Activated CD8-positive, alpha-beta memory T cell treated with anti-CD3 and anti-CD28 coated beads, Interleukin-2, amount 50 U/mL, for 24 hours (primary cell): ENCODE measurements around the gene TBC1D10A.

ENCODE experiments used
- DNase-seq: peaks from one replicate; pipeline ENCODE4 v3.0.0-alpha.2; 2020; ENCODE audit errors: extremely low read depth

TBC1D10A gene

GRCh38 chr22:30265823-30266444, 60.8 kb downstream of the TBC1D10A start:
- peak; percentile 71 for DNase-seq

- no peak for DNase-seq
These were observed 61.5 kb downstream of the TBC1D10A start for GRCh38 chr22:30265131-30265720.

DNA sequence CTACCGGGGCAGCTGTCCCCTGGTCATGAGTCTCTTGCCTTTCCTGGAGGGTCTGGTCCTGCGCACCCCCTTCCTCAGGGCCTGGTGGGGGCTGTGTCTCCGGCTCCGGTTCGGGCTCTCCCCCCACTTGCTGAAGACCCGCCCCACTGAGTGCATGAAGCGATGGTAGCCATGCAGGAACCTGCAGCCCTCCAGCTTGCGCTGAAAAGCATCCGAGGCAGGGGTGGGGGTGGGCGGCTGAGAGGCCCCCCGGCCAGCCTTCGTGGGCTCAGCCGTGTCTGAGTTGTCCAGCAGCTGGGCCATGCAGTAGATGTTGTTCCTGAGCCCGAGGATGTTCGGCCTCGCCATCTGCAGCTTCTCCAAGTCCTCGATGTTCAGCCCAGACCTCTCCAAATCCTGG, 62.9 kb downstream of the TBC1D10A start:
- DNase-seq = no peak

- peak; percentile 60 for DNase-seq
These were observed 63.6 kb downstream of the TBC1D10A start for GRCh38 chr22:30262917-30263741.

DNA sequence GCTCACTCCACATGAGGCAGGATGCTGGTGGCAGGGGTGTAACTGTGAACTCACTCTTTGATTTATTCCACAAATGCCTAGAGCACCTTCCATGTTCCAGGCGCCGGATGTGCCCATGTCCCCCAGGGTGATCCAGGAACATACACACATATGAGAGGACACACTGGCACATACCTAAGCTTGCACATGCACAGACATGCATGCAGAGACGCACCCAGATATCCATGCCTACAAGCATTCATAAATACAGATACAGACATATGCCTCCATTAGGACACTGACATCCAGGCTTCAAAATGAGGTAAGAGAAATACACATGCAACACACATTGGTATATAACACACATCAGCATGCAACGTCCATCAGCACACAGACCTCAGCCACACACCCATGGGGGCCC, 64.6 kb downstream of the TBC1D10A start:
- DNase-seq = no peak

DNA sequence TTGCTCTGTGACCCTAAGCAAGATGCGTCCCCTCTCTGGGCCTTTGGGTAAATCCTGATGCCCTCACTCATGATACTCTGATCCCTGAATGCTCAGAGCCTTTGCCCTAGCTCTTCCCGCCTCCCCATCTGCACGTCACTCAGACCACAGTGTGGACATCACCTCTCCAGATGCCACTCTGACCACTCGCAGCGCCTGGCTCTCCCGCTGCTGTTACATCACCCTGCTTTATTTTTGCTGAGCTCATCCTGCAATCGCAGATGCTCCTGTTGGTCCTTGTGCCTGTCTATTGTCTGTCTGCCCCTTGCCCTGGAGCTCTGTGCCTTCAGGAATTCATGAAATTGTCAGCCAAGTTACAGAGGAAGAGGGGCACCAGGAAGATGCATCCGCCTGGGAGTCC, 65.6 kb downstream of the TBC1D10A start:
- no peak for DNase-seq

DNA sequence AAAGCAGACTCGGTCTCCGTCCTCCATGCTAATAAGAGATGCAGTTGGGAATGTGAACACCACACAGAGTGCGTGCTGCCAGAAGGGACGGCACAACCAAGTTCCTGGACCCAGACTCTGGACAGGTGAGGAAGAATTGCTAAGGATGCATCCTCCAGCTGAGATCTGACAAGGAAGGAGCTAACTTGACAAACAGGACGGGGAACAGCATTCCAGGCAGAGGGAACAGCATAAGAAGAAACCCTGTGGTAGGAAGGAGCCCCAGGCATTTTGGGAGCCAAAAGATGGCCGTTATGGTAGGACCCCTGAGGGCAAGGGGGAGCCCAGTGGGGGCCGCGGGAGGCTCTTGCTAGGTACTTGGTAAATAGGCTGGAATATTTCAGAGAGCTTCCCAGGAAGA, 66.1 kb downstream of the TBC1D10A start:
- DNase-seq = no peak

DNA sequence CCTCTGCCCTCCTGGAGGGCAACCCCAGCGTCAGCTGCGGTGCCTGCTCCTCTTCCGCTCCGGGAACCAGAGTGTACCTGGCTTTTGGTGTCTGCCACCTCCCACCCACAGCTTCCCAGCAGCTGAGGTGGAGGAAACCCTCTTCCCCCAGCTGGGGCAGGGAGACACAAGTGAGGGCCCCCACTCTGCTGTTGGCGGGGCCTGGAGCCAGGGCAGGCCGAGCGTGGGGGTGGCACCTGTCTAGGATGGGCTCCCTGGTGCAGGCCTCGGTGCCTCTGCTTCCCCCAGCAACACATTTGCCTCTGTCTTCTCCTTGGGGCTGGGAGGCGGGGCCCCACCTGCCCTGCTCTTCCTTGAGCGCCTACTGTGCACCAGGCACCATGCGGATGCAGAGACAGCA, 66.5 kb downstream of the TBC1D10A start:
- no peak for DNase-seq

DNA sequence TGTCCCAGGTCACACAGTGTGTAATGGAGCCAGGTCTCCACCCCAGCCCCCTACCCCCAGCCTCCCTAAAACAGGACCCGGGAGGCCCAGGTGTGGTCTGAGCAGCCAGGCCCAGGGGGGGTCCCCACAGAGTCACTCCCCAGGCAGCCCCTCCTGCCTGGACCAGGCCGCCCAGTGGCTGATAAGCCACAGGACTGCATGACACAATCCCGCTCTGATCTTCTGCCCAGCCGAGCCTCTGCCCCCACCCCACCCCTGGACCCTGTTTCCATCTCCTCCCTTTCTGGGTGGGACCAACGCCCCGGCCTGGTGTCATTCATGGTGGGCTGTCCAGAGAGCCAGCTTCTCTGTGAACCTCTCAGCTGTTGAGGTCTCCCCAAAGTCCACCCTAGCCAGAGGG, 72.4 kb downstream of the TBC1D10A start:
- no peak for DNase-seq

- no peak for DNase-seq
These were observed 73.4 kb downstream of the TBC1D10A start for GRCh38 chr22:30253205-30253852.

DNA sequence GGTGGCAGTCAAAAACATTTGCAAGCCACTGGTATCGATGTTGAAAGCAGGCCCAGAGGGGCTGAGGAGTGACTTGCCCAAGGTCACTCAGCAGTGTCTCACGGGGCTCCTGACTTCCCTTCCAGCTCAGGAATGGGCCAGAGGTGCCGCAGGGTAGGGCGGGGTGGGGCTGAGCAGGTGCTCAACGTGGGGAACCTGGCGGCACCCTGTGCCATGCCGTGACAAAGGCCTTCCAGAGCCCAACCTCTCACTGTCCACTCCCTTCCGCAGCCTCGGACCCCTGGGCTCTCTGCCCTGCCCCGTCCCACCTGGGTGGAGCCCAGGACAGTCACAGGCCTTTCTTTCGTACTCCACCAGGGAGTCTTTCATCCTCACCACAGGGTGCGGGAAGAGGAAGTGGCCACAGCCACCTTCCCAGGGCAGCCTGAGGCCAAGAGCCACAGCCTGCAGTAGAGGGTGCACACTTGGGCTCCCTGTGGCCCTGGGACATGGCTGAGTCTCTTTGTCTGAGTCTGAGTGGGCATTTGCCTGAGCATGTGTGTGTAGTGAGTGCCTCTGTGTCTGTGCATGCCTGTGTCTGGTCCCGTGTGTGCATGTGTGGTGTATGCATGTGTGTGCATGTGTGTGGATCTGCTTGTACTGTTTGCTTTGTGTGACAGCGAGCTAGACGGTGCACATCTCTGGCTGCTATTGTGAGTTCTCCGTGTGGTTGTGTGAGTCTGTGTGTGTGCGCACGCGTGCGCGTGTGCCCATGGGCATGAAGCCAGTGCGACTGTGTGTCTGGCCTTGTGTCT, 74.1 kb downstream of the TBC1D10A start:
- no peak for DNase-seq

DNA sequence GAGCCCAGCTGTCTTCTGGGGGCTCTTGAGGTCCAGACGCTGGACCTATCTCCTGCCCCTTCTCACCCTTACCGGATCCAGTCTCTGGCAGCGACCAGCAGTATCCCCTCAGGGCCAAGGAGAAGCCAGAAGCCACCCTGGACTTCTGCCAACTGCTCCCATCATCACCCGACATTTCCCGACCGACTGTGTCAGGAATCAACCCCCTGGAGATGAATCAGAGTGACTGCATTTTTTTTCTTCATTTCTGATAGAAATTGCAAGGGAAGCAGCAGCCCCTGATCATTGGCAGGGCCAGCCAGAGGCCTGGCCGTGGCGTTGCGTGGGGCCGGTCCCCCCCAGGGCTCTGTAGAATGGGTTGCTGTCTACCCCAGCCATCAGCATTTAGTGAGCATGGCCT, 75.0 kb downstream of the TBC1D10A start:
- no peak for DNase-seq

DNA sequence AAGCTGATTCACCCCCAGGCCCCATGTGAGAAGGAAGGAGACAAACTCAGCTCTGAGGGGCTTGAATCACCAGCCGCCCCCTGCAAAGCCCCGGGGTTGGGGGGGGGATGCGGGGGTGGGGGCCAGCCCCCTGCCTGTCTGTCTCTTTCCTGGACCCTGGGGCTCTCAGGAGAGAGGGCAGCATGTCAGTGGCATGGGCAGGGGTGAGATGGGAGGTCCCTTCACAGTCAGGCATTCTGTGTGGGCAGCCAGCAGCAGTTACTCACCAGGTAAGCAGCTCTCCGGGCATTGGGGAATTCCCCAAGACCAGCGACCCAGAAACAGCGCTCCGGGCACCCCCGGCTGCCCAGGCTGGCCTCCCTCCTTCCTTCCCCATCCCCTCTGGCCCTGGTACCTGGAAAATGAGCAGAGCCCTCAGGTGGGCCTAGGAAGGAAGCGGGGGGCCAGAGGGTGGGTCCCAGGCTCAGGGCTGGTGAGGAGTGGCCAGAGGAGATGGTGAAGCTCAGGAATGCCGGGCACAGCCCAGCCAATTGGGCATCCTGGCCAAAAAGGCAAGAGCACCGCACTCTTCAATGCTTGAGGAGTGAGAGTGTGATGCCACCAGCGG, 76.0 kb downstream of the TBC1D10A start:
- no peak for DNase-seq

DNA sequence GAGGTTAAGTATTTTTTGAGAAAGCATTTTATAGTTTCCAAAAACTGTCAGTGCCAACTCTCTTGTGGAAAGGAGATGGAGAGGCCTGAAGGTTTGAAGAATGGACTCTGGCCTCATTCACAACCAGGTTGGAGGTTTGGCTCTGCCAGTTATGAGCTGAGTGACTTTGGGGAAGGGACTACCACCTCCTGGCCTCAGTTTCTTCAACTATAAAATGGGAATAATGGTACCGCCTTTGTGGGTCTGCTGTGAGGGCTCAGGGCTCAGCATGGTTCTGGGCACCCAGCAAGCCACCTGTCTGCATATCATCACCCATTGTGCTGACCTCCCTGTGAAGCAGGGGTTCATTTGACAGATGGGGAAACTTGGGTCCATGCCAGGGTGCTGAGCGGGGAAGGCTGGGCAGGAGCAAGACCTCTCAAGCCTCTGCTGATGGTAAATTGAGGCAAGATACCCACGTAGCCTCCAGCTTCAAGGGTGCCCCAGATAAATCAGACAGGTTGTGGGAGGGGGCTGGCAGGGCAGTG, 76.6 kb downstream of the TBC1D10A start:
- DNase-seq = no peak

DNA sequence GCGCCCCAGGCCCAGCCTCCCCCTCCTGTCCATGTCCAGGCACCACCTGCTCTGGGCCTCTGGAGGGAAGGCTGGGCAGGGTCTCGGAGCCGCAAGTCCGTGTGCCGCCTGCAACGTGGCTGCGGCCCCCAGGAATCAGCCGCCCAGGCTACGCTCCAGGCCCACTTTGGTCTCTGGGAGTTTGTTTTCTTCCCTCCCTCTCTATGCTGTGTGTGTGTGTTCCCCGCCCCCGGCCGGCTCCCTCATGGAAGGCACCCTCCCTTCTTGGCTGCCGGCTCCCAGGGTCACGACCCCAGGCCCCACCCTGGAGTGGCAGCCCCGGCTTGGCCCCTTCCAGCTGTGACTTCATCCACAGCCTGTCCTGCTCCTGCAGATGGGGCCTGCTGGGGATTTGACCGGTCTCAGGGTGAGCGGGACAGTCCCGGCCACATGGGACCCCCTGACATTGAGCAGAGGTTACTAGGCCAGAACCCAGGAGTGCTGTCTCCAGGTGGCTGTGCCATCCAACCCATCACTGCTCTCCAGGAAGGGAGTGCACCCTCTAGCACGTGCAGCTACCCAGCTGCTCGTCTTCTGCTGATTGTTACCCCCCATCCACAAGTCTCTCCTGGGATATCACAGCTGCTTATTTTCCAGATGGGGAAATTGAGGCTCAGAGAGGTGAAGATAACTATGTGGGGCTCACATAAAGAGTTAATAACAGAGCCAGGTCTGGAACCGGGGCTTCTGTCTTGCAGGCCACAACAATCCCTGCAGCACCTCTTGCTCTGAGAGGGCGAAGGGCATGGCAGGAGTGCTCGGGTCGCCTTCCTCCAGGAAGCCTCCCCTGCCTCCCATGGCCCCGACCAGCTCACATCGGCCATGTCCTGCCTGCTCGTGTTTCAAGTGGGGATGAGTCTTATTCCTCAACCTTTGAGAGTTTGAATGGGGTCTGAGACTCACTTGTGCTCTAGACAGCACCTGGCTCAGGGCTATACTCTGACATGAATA, 77.4 kb downstream of the TBC1D10A start:
- DNase-seq = no peak

GRCh38 chr22:30248484-30248883, 78.3 kb downstream of the TBC1D10A start:
- no peak for DNase-seq

- no peak for DNase-seq
These were observed 78.8 kb downstream of the TBC1D10A start for GRCh38 chr22:30247974-30248373.

- DNase-seq = no peak
These were observed 79.2 kb downstream of the TBC1D10A start for GRCh38 chr22:30247561-30247960.

- no peak for DNase-seq
These were observed 79.8 kb downstream of the TBC1D10A start for GRCh38 chr22:30246814-30247376.
